ENCODE results near the gene PARVB.

GRCh38 chr22:44012591-44012990, 11.5 kb upstream of the PARVB start:
- no peak for TF ChIP-seq CTCF (IDR thresholded peaks at IDR 0.05 in 4 of 5, conservative IDR thresholded peaks at IDR 0.05 in 1 of 5)
- no peak for TF ChIP-seq POLR2A (IDR thresholded peaks at IDR 0.05)

Data from gastrocnemius medialis (tissue), 4 donors.